Naive thymus-derived CD4-positive, alpha-beta T cell (primary cell): Measurements from ENCODE around the gene RNF207. TPM values are rescaled to one million over a fixed set of nuclear protein-coding genes. Genes with fewer than 3 reads are reported as not detected.

Experiments
- ATAC-seq: fragments of 150-1000 bp; cut with Tn5 transposase; 2 replicates; pipeline ENCODE4 v1.10.0; 2021; ENCODE audit warnings: mild to moderate bottlenecking, moderate library complexity
- CTCF ChIA-PET: fragments of 350-600 bp; sonication (Branson Sonifier 250); formaldehyde crosslinking; loops from one replicate; lab custom pipeline; 2021; ENCODE audit warnings: antibody characterized with exemption; lab: Charles Lee
- POLR2A ChIA-PET: fragments of 350-600 bp; sonication (Branson Sonifier 250); formaldehyde crosslinking; loops from one replicate; lab custom pipeline; 2021; ENCODE audit warnings: antibody characterized with exemption, inconsistent platforms; lab: Charles Lee
- DNase-seq, 9 donors: peaks; one replicate each; pipeline versions ENCODE4 v3.0.0 to v3.0.0-alpha.2; 2020 to 2022; ENCODE audit warnings: mixed read lengths in 1 of 9
- H3K27ac ChIP-seq: one replicate; pipeline ENCODE4 v1.7.0; 2013; ENCODE audit warnings: mild to moderate bottlenecking, low read depth, low read length, moderate library complexity
- H3K27me3 ChIP-seq, 2 donors: one replicate each; pipeline ENCODE4 v1.7.0; 2013; ENCODE audit warnings: low read length in 2 of 2, mild to moderate bottlenecking in 2 of 2, moderate library complexity in 2 of 2; ENCODE audit not compliant: control insufficient read depth in 2 of 2, insufficient read depth in 2 of 2
- H3K36me3 ChIP-seq, 3 experiments: 1 replicate in 2 of 3; 2 replicates in 1 of 3; pipeline ENCODE4 v1.7.0; 2013; ENCODE audit warnings: low read length in 3 of 3, mild to moderate bottlenecking in 3 of 3, moderate library complexity in 1 of 3; ENCODE audit not compliant: insufficient read depth in 3 of 3, control insufficient read depth in 2 of 3
- H3K4me1 ChIP-seq, 2 donors: one replicate each; pipeline ENCODE4 v1.7.0; 2013; ENCODE audit warnings: low read length in 2 of 2, mild to moderate bottlenecking in 2 of 2, moderate library complexity in 1 of 2; ENCODE audit not compliant: control insufficient read depth in 2 of 2, insufficient read depth in 2 of 2
- H3K4me3 ChIP-seq: 2 replicates; pipeline ENCODE4 v1.7.0; 2013; ENCODE audit warnings: mild to moderate bottlenecking, low read length
- H3K9me3 ChIP-seq, 3 experiments: 1 replicate in 2 of 3; 2 replicates in 1 of 3; pipeline ENCODE4 v1.7.0; 2013; ENCODE audit warnings: low read length in 3 of 3; ENCODE audit not compliant: control insufficient read depth in 2 of 3
- H3K27ac Mint-ChIP-seq, 9 donors: one replicate each; pipeline ENCODE4 v1.8.0; 2020 to 2022; ENCODE audit warnings: mixed read lengths in 9 of 9, mild to moderate bottlenecking in 8 of 9, moderate library complexity in 5 of 9, inconsistent platforms in 2 of 9
- H3K27me3 Mint-ChIP-seq, 5 donors: one replicate each; pipeline ENCODE4 v1.8.0; 2021 to 2022; ENCODE audit warnings: mixed read lengths in 5 of 5, mild to moderate bottlenecking in 1 of 5
- H3K36me3 Mint-ChIP-seq, 5 donors: one replicate each; pipeline ENCODE4 v1.8.0; 2020 to 2022; ENCODE audit warnings: mixed read lengths in 5 of 5, mild to moderate bottlenecking in 3 of 5, inconsistent platforms in 1 of 5
- H3K4me1 Mint-ChIP-seq, 7 donors: one replicate each; pipeline ENCODE4 v1.8.0; 2020 to 2022; ENCODE audit warnings: mixed read lengths in 7 of 7, mild to moderate bottlenecking in 3 of 7, inconsistent platforms in 1 of 7
- H3K4me3 Mint-ChIP-seq, 10 donors: one replicate each; pipeline ENCODE4 v1.8.0; 2020 to 2022; ENCODE audit warnings: mild to moderate bottlenecking in 10 of 10, mixed read lengths in 10 of 10, moderate library complexity in 6 of 10, inconsistent platforms in 2 of 10
- H3K9me3 Mint-ChIP-seq, 11 donors: one replicate each; pipeline ENCODE4 v1.8.0; 2020 to 2022; ENCODE audit warnings: mixed read lengths in 11 of 11, mild to moderate bottlenecking in 4 of 11, inconsistent platforms in 1 of 11, moderate library complexity in 1 of 11
- intact Hi-C, 2 donors: fragments of 100-400 bp; cut with micrococcal nuclease; formaldehyde crosslinking; loops; one replicate each; pipeline ENCODE4 v1.15.1; 2023
- polyA plus RNA-seq, 2 donors: library from polyadenylated mRNA; unstranded; fragments of 300-500 nt; fragmentation: Illumina TruSeq; gene quantifications; one replicate each; pipeline ENCODE4 v1.2.3, GENCODE V29; 2021
- total RNA-seq, 6 experiments: library from RNA in 5 of 6; stranded (reverse) in 5 of 6; gene quantifications; 1 replicate in 5 of 6; 2 replicates in 1 of 6; pipeline ENCODE4 v1.2.3 and lab custom pipeline; 2021 to 2026

Gene RNF207
- total and polyA plus RNA-seq, 7 experiments from 2014 or later, result 0.09 to 83.6 (median 0.81) TPM

- peaks cover 0 to 2% (median 0%) of the 10 kb centered on the region in 11 donors for H3K9me3 Mint-ChIP-seq
- no peaks in the 10 kb centered on the region for H3K9me3 ChIP-seq
- peaks cover 20 to 37% (median 25%) of the 10 kb centered on the region in 7 donors for H3K4me1 Mint-ChIP-seq
- intact Hi-C loops, result loop anchor here in 1 of 2 donors (2.0 kb wide), 1 partner anchor 76 kb away; no protein-coding TSS in a partner anchor
- H3K36me3 ChIP-seq, result peaks cover 0 to 43% (median 3%) of the 10 kb centered on the region in 3 experiments
- H3K27me3 Mint-ChIP-seq, result peaks cover 7 to 20% (median 12%) of the 10 kb centered on the region in 5 donors
- CTCF ChIA-PET, result no interaction called here
- H3K27ac Mint-ChIP-seq, result no peak overlapping the region
- no peak overlapping the region for H3K4me3 ChIP-seq
- POLR2A ChIA-PET, result interaction anchor here (0.7 kb wide), 1 partner anchor 15 kb away, joined by 3 read pairs; no protein-coding TSS in a partner anchor
- H3K4me3 Mint-ChIP-seq, result no peak overlapping the region
- H3K36me3 Mint-ChIP-seq, result peaks cover 5 to 24% (median 16%) of the 10 kb centered on the region in 5 donors
- peaks cover 3 to 4% of the 10 kb centered on the region in 2 donors for H3K27me3 ChIP-seq
- H3K4me1 ChIP-seq, result no peaks in the 10 kb centered on the region
- ATAC-seq (no peak), DNase-seq (no peak)
- H3K27ac ChIP-seq, result no peak overlapping the region
Observed at GRCh38 chr1:6185151-6185550, 20.8 kb upstream of the RNF207 start.

GRCh38 chr1:6185635-6186382 lies 20.1 kb upstream of the RNF207 start:
- ATAC-seq (no peak), DNase-seq (peak in 1 of 9 donors; percentile 29)
- Mint-ChIP-seq H3K36me3 (peaks cover 5 to 24% (median 17%) of the 10 kb centered on the region in 5 donors), H3K27ac (no peak overlapping the region), H3K9me3 (peaks cover 0 to 2% (median 0%) of the 10 kb centered on the region in 11 donors), H3K4me1 (peaks cover 17 to 36% (median 24%) of the 10 kb centered on the region in 7 donors), H3K4me3 (no peak overlapping the region), H3K27me3 (peaks cover 7 to 17% (median 11%) of the 10 kb centered on the region in 5 donors)
- H3K4me3 ChIP-seq, result no peak overlapping the region
- intact Hi-C loops, result loop anchor here in 1 of 2 donors (2.0 kb wide), 1 partner anchor 77 kb away; no protein-coding TSS in a partner anchor
- peaks cover 0 to 49% (median 9%) of the 10 kb centered on the region in 3 experiments for H3K36me3 ChIP-seq
- POLR2A ChIA-PET, result interaction anchor here (0.7 kb wide), 2 partner anchors 14 to 439 kb away, joined by 3 read pairs; partner anchors contain the start of gene THAP3
- no peak overlapping the region for H3K27ac ChIP-seq
- CTCF ChIA-PET, result no interaction called here
- H3K9me3 ChIP-seq, result no peaks in the 10 kb centered on the region
- H3K27me3 ChIP-seq, result peaks cover 3 to 4% of the 10 kb centered on the region in 2 donors
- H3K4me1 ChIP-seq, result no peaks in the 10 kb centered on the region

- intact Hi-C loops, result no loop called here
- no peaks in the 10 kb centered on the region for H3K4me1 ChIP-seq
- Mint-ChIP-seq H3K27me3 (no peaks in the 10 kb centered on the region), H3K36me3 (peaks cover 9 to 30% (median 22%) of the 10 kb centered on the region in 5 donors), H3K4me1 (peaks cover 11 to 29% (median 18%) of the 10 kb centered on the region in 7 donors), H3K9me3 (no peaks in the 10 kb centered on the region), H3K4me3 (no peak overlapping the region), H3K27ac (no peak overlapping the region)
- ATAC-seq, result no peak
- H3K9me3 ChIP-seq, result no peaks in the 10 kb centered on the region
- H3K27ac ChIP-seq, result no peak overlapping the region
- CTCF ChIA-PET, result no interaction called here
- H3K36me3 ChIP-seq, result peaks cover 0 to 72% (median 19%) of the 10 kb centered on the region in 3 experiments
- DNase-seq, result no peak
- H3K27me3 ChIP-seq, result no peaks in the 10 kb centered on the region
- POLR2A ChIA-PET, result no interaction called here
- no peak overlapping the region for H3K4me3 ChIP-seq
Observed at GRCh38 chr1:6188466-6188865, 17.5 kb upstream of the RNF207 start.

GRCh38 chr1:6191968-6192367 lies 14.0 kb upstream of the RNF207 start:
- CTCF ChIA-PET, result interaction anchor here (0.6 kb wide), 1 partner anchor 11 kb away, joined by 3 read pairs; no protein-coding TSS in a partner anchor
- peaks cover 13 to 32% (median 22%) of the 10 kb centered on the region in 5 donors for H3K36me3 Mint-ChIP-seq

GRCh38 chr1:6197746-6198427 lies 8.0 kb upstream of the RNF207 start:
- Mint-ChIP-seq H3K9me3 (peaks cover 0 to 4% (median 0%) of the 10 kb centered on the region in 11 donors), H3K27me3 (no peaks in the 10 kb centered on the region), H3K4me1 (peaks cover 40 to 62% (median 50%) of the 10 kb centered on the region in 7 donors), H3K4me3 (peak overlapping the region; percentile 85 to 98 (median 94)), H3K27ac (peak overlapping the region; percentile 82 to 96 (median 93)), H3K36me3 (peaks cover 5 to 24% (median 22%) of the 10 kb centered on the region in 5 donors)
- Histone ChIP-seq H3K27me3 (no peaks in the 10 kb centered on the region), H3K36me3 (peaks cover 4 to 46% (median 9%) of the 10 kb centered on the region in 3 experiments), H3K27ac (peak overlapping the region; percentile 85), H3K9me3 (no peaks in the 10 kb centered on the region), H3K4me3 (peak overlapping the region; percentile 79), H3K4me1 (peaks cover 24 to 25% of the 10 kb centered on the region in 2 donors)
- ChIA-PET POLR2A (no interaction called here), CTCF (interaction anchor here (0.7 kb wide), 1 partner anchor 47 kb away, joined by 3 read pairs; no protein-coding TSS in a partner anchor)
- intact Hi-C loops, result loop anchor here in 1 of 2 donors (2.0 kb wide), 2 partner anchors 47 to 587 kb away; partner anchors contain the start of genes CAMTA1 and HES3
- DNase-seq (no peak), ATAC-seq (no peak)

More at GRCh38 chr1:6191968-6192367, 14.0 kb upstream of the RNF207 start:
- Mint-ChIP-seq H3K27ac (no peak overlapping the region), H3K4me1 (peaks cover 14 to 34% (median 24%) of the 10 kb centered on the region in 7 donors), H3K4me3 (no peak overlapping the region), H3K9me3 (no peaks in the 10 kb centered on the region), H3K27me3 (no peaks in the 10 kb centered on the region)
- Histone ChIP-seq H3K36me3 (peaks cover 9 to 84% (median 22%) of the 10 kb centered on the region in 3 experiments), H3K9me3 (no peaks in the 10 kb centered on the region), H3K27ac (no peak overlapping the region), H3K4me3 (no peak overlapping the region), H3K27me3 (no peaks in the 10 kb centered on the region), H3K4me1 (peaks cover 0 to 4% of the 10 kb centered on the region in 2 donors)
- POLR2A ChIA-PET, result no interaction called here
- ATAC-seq (no peak), DNase-seq (no peak)
- intact Hi-C loops, result no loop called here
